GM12878 (cell line): ENCODE results near the gene CDCA5.

ENCODE experiments used
- BHLHE40 ChIP-seq, 2 experiments: fragments of 450-650 bp in 1 of 2; IDR thresholded peaks; 2 replicates each; pipeline ENCODE4 v1.6.1; 2011 to 2017; ENCODE audit warnings: low read depth in 2 of 2, borderline replicate concordance in 1 of 2, improper control_type of control experiment in 1 of 2, low read length in 1 of 2, mild to moderate bottlenecking in 1 of 2
- CBX3 ChIP-seq: fragments of 200-600 bp; sonication (generic); IDR thresholded peaks from 2 replicates; pipeline ENCODE4 v1.6.1; 2016; ENCODE audit warnings: low read depth, borderline replicate concordance
- CBX5 ChIP-seq: sonication (generic); IDR thresholded peaks from 2 replicates; pipeline ENCODE4 v1.6.1; 2016; ENCODE audit warnings: low read depth, moderate library complexity, mild to moderate bottlenecking, inconsistent platforms
- CREB1 ChIP-seq: IDR thresholded peaks from 2 replicates; pipeline ENCODE4 v1.6.1; 2012; ENCODE audit warnings: low read depth, mild to moderate bottlenecking, inconsistent platforms
- EP300 ChIP-seq, 2 experiments: fragments of 150-350 bp in 1 of 2; IDR thresholded peaks; 2 replicates each; pipeline ENCODE4 v1.6.1; 2011 to 2012; ENCODE audit warnings: low read depth in 2 of 2, low read length in 2 of 2, borderline replicate concordance in 1 of 2, improper control_type of control experiment in 1 of 2, inconsistent platforms in 1 of 2; ENCODE audit not compliant: control insufficient read depth in 1 of 2
- GABPA ChIP-seq: IDR thresholded peaks from 2 replicates; pipeline ENCODE4 v1.6.1; 2014; ENCODE audit warnings: antibody characterized with exemption, low read depth, mild to moderate bottlenecking, inconsistent platforms
- PAX8 ChIP-seq: fragments of 450-650 bp; IDR thresholded peaks from 2 replicates; pipeline ENCODE4 v1.6.1; 2017; ENCODE audit warnings: mild to moderate bottlenecking, moderate library complexity
- POLR2AphosphoS5 ChIP-seq: IDR thresholded peaks from 2 replicates; pipeline ENCODE4 v1.6.1; 2011; ENCODE audit warnings: mild to moderate bottlenecking, low read length, inconsistent platforms
- TAF1 ChIP-seq: IDR thresholded peaks from 2 replicates; pipeline ENCODE4 v1.6.1; 2011; ENCODE audit warnings: mild to moderate bottlenecking, low read depth, low read length, borderline replicate concordance
- ZNF274 ChIP-seq: IDR thresholded peaks from one replicate; pipeline ENCODE4 v1.8.0; 2011; ENCODE audit not compliant: insufficient read length, insufficient read depth

GRCh38 chr11:65058012-65058411 is 25.8 kb downstream of the CDCA5 start:
- TF ChIP-seq BHLHE40 (IDR thresholded peaks at IDR 0.05; ENCODE audit: borderline replicate concordance in 1 of 2, low read depth in 2 of 2, low read length in 1 of 2): no peak
- no peak for TF ChIP-seq CBX3
- no peak for TF ChIP-seq EP300 (IDR thresholded peaks at IDR 0.05; ENCODE audit: borderline replicate concordance in 1 of 2, control insufficient read depth in 1 of 2, low read depth in 2 of 2, low read length in 2 of 2)
- TF ChIP-seq GABPA: no peak
- TF ChIP-seq ZNF274: no peak
- TF ChIP-seq CREB1: no peak
- TF ChIP-seq CBX5: no peak
- TF ChIP-seq POLR2AphosphoS5: no peak
- TF ChIP-seq TAF1: no peak
- no peak for TF ChIP-seq PAX8
